ENCODE measurements around the gene ATXN1.

Gene ATXN1

GRCh38 chr6:16326971-16327776 lies 434.1 kb downstream of the ATXN1 start:
- TF ChIP-seq, protein P1, sequence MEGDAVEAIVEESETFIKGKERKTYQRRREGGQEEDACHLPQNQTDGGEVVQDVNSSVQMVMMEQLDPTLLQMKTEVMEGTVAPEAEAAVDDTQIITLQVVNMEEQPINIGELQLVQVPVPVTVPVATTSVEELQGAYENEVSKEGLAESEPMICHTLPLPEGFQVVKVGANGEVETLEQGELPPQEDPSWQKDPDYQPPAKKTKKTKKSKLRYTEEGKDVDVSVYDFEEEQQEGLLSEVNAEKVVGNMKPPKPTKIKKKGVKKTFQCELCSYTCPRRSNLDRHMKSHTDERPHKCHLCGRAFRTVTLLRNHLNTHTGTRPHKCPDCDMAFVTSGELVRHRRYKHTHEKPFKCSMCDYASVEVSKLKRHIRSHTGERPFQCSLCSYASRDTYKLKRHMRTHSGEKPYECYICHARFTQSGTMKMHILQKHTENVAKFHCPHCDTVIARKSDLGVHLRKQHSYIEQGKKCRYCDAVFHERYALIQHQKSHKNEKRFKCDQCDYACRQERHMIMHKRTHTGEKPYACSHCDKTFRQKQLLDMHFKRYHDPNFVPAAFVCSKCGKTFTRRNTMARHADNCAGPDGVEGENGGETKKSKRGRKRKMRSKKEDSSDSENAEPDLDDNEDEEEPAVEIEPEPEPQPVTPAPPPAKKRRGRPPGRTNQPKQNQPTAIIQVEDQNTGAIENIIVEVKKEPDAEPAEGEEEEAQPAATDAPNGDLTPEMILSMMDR (IDR thresholded peaks at IDR 0.05; ENCODE audit: borderline replicate concordance, insufficient read depth, low read depth, low read length), result no peak
- H3K4me3 ChIP-seq (ENCODE audit: low read depth, low read length), result no peak overlapping the region

GRCh38 chr6:16326531-16326930 lies 434.7 kb downstream of the ATXN1 start:
- TF ChIP-seq, protein P1 (IDR thresholded peaks at IDR 0.05; ENCODE audit: borderline replicate concordance, insufficient read depth, low read depth, low read length), result no peak
- H3K4me3 ChIP-seq (ENCODE audit: low read depth, low read length), result no peak overlapping the region

DNA sequence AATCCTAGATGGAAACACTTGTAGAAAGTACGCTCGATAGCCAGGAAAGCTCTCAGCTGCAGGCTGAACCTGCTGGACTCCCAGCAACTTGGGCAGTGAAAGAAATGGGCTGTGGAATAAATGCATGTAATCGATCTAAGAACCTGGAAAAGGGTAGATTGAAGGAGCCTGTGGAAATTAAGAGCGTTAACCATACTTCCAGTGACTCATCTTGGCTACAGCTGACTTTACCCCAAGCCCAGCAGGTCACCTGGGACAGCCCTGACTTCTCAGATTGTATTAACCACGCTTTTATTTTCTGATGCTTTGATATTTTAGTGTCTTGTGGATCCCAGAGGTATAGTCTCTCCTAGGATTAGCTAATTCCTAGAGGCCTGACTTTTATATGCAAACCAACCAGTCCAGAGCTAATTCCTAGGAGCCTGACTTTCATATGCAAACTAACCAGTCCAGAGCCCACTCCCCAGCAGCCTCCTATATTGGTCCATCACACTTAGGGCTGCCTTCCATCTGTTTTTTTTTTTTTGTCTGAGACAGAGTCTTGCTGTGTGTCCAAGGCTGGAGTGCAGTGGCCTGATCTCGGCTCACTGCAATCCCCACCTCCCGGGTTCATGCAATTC lies 436.5 kb downstream of the ATXN1 start:
- H3K4me3 ChIP-seq (ENCODE audit: low read depth, low read length), result no peak overlapping the region
- TF ChIP-seq, protein P1 (IDR thresholded peaks at IDR 0.05; ENCODE audit: borderline replicate concordance, insufficient read depth, low read depth, low read length), result no peak

DNA sequence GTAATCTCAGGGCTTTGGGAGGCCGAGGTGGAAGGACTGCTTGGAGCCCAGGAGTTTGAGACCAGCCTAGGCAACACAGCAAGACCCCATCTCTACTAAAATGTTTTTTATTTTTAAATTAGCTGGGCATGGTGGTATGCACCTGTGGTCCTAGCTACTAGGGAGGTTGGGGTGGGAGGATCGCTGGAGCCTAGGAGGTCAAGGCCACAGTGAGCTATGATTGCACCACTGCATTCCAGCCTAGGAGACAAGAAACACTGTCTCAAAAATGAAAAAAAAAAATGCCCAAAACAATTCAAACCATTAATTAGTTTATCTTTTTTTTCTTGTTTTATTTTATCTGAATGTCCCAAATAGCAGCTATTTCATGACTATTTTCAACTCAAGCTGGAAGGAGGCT lies 437.1 kb downstream of the ATXN1 start:
- TF ChIP-seq, protein P1 (IDR thresholded peaks at IDR 0.05; ENCODE audit: borderline replicate concordance, insufficient read depth, low read depth, low read length), result no peak
- H3K4me3 ChIP-seq (ENCODE audit: low read depth, low read length), result no peak overlapping the region

GRCh38 chr6:16322666-16323312 lies 438.5 kb downstream of the ATXN1 start:
- H3K4me3 ChIP-seq (ENCODE audit: low read depth, low read length), result no peak overlapping the region
- TF ChIP-seq, protein P1 (IDR thresholded peaks at IDR 0.05; ENCODE audit: borderline replicate concordance, insufficient read depth, low read depth, low read length), result no peak

- TF ChIP-seq, protein P1 (IDR thresholded peaks at IDR 0.05; ENCODE audit: borderline replicate concordance, insufficient read depth, low read depth, low read length), result no peak
These were observed 439.4 kb downstream of the ATXN1 start for GRCh38 chr6:16321826-16322225.

More at GRCh38 chr6:16321826-16322225, 439.4 kb downstream of the ATXN1 start:
- no peak overlapping the region for H3K4me3 ChIP-seq (ENCODE audit: low read depth, low read length)

Measured in GM12875 (cell line).